ENCODE data around the gene MAP2K3.

DNA sequence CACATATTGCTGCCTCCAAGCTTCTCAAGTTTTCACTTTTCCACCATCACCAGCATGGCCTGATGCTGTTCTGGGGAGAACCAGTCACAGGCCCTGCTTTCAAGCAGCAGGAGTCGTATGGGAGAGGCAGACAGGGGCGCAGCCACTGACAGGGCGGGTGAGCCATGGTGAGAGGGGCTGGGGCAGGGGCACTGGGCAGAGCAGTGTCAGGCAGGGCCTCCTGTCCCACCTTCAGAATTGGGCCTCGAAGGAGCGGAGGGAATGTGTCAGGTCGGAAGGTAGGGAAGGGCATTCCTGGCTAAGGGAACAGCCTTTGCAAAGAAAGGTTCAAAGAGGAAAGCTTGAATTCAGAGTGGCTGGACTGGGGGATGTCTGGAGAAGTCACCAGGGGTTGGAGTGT lies 4.9 kb upstream of the MAP2K3 start:
- TF ChIP-seq, protein P1, sequence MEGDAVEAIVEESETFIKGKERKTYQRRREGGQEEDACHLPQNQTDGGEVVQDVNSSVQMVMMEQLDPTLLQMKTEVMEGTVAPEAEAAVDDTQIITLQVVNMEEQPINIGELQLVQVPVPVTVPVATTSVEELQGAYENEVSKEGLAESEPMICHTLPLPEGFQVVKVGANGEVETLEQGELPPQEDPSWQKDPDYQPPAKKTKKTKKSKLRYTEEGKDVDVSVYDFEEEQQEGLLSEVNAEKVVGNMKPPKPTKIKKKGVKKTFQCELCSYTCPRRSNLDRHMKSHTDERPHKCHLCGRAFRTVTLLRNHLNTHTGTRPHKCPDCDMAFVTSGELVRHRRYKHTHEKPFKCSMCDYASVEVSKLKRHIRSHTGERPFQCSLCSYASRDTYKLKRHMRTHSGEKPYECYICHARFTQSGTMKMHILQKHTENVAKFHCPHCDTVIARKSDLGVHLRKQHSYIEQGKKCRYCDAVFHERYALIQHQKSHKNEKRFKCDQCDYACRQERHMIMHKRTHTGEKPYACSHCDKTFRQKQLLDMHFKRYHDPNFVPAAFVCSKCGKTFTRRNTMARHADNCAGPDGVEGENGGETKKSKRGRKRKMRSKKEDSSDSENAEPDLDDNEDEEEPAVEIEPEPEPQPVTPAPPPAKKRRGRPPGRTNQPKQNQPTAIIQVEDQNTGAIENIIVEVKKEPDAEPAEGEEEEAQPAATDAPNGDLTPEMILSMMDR (IDR thresholded peaks at IDR 0.05; ENCODE audit: extremely low read depth in 1 of 2, insufficient read depth in 1 of 2, low read depth in 1 of 2, low read length in 2 of 2), result no peak
- no peak for TF ChIP-seq MYC (IDR thresholded peaks at IDR 0.05; ENCODE audit: low read depth, low read length)
- no peak for TF ChIP-seq POLR2A (IDR thresholded peaks at IDR 0.05; ENCODE audit: low read depth, low read length)
- no peak for TF ChIP-seq JUN (IDR thresholded peaks at IDR 0.05; ENCODE audit: borderline replicate concordance, insufficient read depth, insufficient read length, low read depth)
- TF ChIP-seq, protein P2, sequence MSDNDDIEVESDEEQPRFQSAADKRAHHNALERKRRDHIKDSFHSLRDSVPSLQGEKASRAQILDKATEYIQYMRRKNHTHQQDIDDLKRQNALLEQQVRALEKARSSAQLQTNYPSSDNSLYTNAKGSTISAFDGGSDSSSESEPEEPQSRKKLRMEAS (IDR thresholded peaks at IDR 0.05; ENCODE audit: insufficient read depth, insufficient read length), result no peak

All from endothelial cell of umbilical vein (primary cell).